ENCODE measurements around the gene CNBP.

GRCh38 chr3:129187857-129188256 is 4.2 kb upstream of the CNBP start:
- TF ChIP-seq CTCF (IDR thresholded peaks at IDR 0.05) (no peak), POLR2A (IDR thresholded peaks at IDR 0.05) (no peak)
